D721Med (cell line): Measurements from ENCODE around the gene GATAD2B.

ENCODE experiments used
- DNase-seq: peaks from one replicate; pipeline ENCODE4 v3.0.0; 2011; ENCODE audit warnings: low spot score; ENCODE audit not compliant: insufficient read length
- FAIRE-seq: peaks from 2 replicates; lab custom pipeline; 2011; peaks lifted over from hg19 to GRCh38; lab: Jason Lieb, UNC
- TF ChIP-seq, protein P1 (sequence below): IDR thresholded peaks from 2 replicates; pipeline ENCODE4 v1.5.1; 2012; ENCODE audit warnings: mild to moderate bottlenecking, control low read depth; ENCODE audit not compliant: insufficient read depth; ENCODE audit errors: missing control alignments

GATAD2B gene

DNA sequence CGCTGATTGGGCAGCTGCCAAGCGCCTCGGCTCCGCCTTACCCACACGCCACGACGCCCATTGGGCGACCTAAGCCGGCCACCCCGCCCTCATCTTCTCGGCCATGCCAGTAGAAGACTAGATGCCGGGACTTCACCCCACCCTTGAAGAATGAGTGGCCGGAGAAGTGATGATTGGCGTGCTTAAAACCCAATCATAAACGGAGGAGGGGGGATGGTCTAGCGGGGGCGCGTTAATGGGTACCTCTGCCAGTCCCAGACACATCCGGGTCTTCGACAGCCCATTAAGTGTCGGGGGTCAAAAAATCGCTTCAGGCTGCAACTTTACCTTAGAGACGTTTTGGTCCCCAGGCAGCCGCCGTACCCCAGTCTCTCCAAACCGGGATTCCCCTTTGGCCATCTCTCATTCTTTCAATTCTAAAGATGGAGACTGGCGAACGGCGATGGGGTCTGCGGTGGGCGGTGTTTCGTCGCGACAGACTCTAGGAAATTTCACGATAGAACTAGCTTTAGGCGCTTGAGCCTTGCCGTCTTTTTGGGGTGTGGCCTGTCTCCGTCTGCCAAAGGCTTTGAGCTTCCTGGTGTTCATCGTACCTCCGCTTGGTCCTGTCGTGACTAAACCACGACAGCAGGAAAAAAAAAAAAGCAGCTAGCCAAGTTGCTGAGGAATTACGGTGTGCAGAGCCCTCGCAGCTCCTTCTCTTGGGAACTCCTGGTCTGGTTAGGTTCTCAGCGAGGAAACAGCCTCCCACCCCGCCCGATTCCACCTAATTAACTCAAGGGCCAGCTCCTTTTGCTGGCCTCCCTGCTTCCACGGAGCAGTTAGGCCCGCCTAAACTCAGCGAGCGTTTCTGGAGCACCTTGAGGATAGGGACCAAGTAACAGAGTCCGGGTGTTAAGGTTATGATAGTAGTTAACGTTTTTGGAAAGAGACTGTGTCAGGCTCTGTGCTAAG is at the start of gene GATAD2B:
GATAD2B (minus strand) TSS at position 1 of the 954 bp plus-strand sequence. CDS start 94,625 bp downstream, outside the sequence.
- no peak for FAIRE-seq
- TF ChIP-seq, protein P1, sequence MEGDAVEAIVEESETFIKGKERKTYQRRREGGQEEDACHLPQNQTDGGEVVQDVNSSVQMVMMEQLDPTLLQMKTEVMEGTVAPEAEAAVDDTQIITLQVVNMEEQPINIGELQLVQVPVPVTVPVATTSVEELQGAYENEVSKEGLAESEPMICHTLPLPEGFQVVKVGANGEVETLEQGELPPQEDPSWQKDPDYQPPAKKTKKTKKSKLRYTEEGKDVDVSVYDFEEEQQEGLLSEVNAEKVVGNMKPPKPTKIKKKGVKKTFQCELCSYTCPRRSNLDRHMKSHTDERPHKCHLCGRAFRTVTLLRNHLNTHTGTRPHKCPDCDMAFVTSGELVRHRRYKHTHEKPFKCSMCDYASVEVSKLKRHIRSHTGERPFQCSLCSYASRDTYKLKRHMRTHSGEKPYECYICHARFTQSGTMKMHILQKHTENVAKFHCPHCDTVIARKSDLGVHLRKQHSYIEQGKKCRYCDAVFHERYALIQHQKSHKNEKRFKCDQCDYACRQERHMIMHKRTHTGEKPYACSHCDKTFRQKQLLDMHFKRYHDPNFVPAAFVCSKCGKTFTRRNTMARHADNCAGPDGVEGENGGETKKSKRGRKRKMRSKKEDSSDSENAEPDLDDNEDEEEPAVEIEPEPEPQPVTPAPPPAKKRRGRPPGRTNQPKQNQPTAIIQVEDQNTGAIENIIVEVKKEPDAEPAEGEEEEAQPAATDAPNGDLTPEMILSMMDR = no peak
- DNase-seq = peak; percentile 94

DNA sequence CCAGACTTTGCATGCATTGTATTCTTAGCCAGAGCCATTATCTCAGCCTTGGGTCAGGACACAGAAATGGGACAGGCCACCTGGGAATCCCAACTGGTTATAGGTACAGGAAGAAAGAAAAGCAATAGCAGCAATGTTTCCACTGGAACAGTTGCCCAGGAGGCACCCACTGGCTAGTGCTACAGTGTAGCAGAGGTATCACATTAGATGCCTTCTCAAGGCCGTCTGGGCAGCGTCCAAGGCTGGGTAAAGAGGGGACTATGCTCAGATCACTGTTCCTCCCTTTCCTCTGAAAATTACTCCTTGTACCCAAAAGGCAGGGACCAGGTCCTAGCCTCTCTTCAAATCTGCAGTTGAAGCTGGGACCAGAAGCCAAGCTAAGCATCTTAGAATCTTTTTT is 47.6 kb upstream of the GATAD2B start:
- TF ChIP-seq, protein P1 = no peak
- FAIRE-seq = no peak
- no peak for DNase-seq

DNA sequence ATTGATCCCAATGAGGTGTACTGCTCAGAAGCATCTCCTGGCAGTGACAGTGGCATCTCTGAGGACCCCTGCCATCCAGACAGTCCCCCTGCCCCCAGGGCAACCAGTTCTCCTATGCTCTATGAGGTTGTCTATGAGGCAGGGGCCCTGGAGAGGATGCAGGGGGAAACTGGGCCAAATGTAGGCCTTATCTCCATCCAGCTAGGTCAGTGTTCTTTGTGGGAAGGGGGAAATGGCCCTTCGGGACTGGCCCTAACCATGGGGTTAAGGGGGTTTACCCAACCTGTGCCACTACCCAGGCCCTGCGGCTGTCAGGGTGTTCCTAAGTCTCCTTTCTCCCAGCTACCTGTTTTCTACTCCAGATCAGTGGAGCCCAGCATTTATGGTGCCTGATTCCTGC is 46.2 kb upstream of the GATAD2B start:
- FAIRE-seq (no peak), DNase-seq (no peak)
- TF ChIP-seq, protein P1 = no peak

GRCh38 chr1:153968408-153968807 is 45.6 kb upstream of the GATAD2B start:
- TF ChIP-seq, protein P1 = no peak
- no peak for FAIRE-seq

DNA sequence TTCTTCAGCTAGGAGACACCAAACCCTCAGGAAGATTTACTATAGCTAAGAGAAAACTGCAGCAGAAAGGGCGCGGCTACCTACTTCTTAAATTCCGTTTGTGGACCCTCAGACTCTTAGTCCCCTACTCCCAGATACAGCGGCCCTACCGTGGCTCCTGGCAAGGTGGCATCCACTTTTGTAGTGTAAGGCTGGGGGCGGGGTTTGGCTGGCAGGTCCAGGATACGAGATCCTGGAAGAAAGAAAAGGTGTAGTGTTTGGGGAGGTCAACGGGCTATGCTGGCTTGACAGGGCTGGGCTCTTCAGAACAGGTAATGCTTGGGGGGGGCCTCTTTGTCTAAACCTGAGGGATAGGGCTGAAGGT is 45.2 kb upstream of the GATAD2B start:
- DNase-seq = no peak
- no peak for FAIRE-seq
- TF ChIP-seq, protein P1 = no peak

More at GRCh38 chr1:153968408-153968807, 45.6 kb upstream of the GATAD2B start:
- DNase-seq = no peak

DNA sequence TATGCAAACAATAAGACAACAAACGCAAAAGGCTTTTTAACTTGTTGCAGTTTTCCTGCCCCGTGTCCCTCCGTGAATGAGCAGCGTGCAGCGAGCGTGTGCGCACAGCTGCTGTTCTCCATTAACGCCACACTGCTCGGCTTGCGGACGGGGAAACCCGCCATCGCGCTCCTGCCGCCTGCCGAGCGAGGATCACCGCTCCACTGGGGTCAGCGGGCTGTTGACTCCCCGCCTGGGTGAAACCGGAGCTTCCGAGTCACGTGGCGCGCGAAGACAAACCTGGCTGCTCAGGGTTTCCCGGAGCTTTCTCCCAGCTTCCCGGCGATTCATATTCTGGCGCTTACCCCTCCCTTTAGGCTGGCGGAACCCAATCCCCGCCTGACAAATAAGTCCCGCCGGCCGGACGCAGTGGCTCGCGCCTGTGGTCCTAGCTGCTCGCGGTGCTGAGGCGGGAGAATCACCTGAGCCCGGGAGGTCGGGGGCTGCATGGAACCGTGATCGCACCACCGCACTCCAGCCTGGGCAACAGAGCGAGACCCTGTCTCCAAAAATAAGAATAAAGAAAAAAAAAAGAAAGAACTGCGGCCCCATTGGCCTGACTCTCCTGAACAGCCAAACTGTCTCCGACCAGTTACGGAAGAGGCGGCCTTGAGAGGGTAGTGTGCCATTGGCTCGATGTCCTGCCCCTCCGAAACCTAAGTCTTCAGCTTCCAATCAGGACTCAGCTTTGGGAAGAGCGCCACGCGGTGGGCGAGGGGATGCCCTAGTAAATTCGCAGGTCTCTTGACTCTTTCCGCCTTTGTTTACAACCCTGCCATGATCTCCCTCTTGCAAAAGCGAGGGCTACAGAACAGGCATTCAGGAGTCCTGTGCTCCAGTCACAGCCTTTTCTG is 44.6 kb upstream of the GATAD2B start, which contains the start of gene CREB3L4:
CREB3L4 (plus strand) TSS at position 796 of the 893 bp plus-strand sequence. CDS start 624 bp downstream, outside the sequence.
- FAIRE-seq = peak; percentile 29
- DNase-seq = peak; percentile 85
- TF ChIP-seq, protein P1 = peak; percentile 64
